NCI-H1436 (cell line): ENCODE results near the gene ADD2.
"Not testable (repeated sequence)": the region's sequence is repeated elsewhere in the genome, so short reads cannot be mapped to it uniquely, and the experiment has no call there.

ENCODE experiments used
- DNase-seq: peaks from one replicate; lab custom pipeline; 2025; lab: John Stamatoyannopoulos, UW

ADD2 gene

GRCh38 chr2:70641263-70641784, 126.7 kb downstream of the ADD2 start:
- DNase-seq = no peak

- DNase-seq = no peak
Measured at GRCh38 chr2:70639841-70640436, 128.1 kb downstream of the ADD2 start.

GRCh38 chr2:70638561-70638960, 129.4 kb downstream of the ADD2 start:
- no peak for DNase-seq

GRCh38 chr2:70633508-70633907, 134.5 kb downstream of the ADD2 start:
- no peak for DNase-seq

- no peak for DNase-seq
Measured at GRCh38 chr2:70632966-70633365, 135.0 kb downstream of the ADD2 start.

GRCh38 chr2:70632388-70632787, 135.6 kb downstream of the ADD2 start:
- no peak for DNase-seq

- DNase-seq = no peak
Measured at GRCh38 chr2:70630761-70631160, 137.2 kb downstream of the ADD2 start.

- DNase-seq = no peak
Measured at GRCh38 chr2:70627211-70627898, 140.6 kb downstream of the ADD2 start.

- no peak for DNase-seq
Measured at GRCh38 chr2:70626254-70626990, 141.6 kb downstream of the ADD2 start.

GRCh38 chr2:70621536-70621935, 146.5 kb downstream of the ADD2 start:
- DNase-seq = not testable (repeated sequence)

GRCh38 chr2:70620020-70620419, 148.0 kb downstream of the ADD2 start:
- DNase-seq = no peak

GRCh38 chr2:70619167-70619566, 148.8 kb downstream of the ADD2 start:
- no peak for DNase-seq

GRCh38 chr2:70616168-70616694, 151.8 kb downstream of the ADD2 start:
- no peak for DNase-seq

- DNase-seq = no peak
Measured at GRCh38 chr2:70615222-70615621, 152.8 kb downstream of the ADD2 start.

- DNase-seq = no peak
Measured at GRCh38 chr2:70613521-70613920, 154.5 kb downstream of the ADD2 start.

GRCh38 chr2:70612574-70612973, 155.4 kb downstream of the ADD2 start:
- DNase-seq = no peak

GRCh38 chr2:70608373-70608772, 159.6 kb downstream of the ADD2 start:
- DNase-seq = no peak

- DNase-seq = no peak
Measured at GRCh38 chr2:70607121-70607561, 160.9 kb downstream of the ADD2 start.
